GM21786 (cell line): Measurements from ENCODE around the gene SGMS1.
A peak's percentile ranks its signal among the peaks of the same experiment; 100 is the strongest.
"Not testable (repeated sequence)": the region's sequence is repeated elsewhere in the genome, so short reads cannot be mapped to it uniquely, and the experiment has no call there.

Experiments used
- ATAC-seq: cut with Tn5 transposase; IDR thresholded peaks from one replicate; pipeline ENCODE4 v1.9.1; 2021; ENCODE audit not compliant: unreplicated experiment

The SGMS1 gene

DNA sequence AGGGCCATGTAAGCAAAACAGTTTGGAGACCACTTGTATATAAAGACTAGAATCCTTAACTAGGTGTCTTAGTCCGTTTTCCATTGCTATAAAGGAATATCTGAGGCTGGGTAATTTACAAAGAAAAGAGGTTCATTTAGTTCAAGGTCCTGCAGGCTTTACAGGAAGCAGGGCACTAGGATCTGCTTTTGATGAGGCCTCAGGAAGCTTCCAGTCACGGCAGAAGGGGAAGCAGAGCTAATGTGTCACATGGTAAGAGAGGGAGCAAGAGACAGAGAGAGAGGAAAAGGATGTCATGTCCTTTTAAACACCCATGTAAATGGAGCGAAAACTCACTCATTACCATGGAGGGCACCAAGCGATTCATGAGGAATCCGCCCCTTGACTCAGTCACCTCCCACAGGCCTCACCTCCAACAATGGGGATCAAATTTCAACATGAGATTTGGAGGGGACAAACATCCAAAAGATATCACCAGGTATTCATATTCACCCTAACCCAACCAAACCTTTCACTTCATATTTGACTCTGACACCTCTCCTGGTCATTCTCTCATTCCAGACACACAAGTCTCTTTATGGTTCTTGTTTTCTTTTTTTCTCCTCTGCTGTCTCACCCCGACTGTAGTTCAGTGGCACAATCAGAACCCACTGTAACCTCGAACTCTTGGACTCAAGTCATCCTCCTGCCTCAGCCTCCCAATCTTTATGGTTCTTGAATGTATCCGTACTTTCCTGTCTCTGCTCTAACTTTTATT lies 342.4 kb downstream of the SGMS1 start:
- no peak for ATAC-seq

DNA sequence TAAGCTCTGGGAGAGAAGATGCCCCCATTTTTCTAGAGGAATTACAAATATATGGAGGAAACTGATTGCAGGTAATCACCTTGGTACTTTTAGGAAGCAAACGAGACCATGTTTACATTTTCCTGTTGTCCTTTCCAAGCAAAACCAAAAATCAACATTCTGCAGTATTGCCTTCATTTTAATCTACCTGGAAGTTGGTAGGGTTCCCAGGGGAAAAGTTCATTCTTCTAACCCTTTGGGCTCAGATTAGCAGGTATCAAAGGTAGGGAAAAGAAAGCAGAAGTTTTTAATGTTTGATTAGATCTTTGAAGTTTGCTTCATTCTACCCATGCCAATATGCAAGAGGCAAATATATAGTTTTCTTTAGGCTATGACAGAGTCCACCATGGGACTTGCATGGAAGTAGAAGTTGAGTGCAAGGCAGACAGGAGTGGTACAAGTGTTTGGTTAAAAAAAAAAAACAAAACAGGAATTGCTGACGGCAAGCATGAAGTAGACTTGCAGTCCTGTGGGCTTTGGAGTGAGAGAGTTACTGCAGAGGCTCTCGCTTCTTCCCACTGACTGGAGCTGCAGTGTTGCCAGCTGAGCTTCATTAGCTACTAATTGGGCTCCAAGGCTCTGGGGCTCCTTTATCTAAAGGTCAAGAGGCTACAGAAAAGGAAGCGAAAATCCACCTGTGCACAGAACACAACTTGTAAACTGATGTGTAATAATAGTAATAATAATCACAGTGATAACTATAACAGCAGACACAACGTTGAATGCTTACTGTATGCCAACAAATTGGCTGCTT lies 343.5 kb downstream of the SGMS1 start:
- no peak for ATAC-seq

DNA sequence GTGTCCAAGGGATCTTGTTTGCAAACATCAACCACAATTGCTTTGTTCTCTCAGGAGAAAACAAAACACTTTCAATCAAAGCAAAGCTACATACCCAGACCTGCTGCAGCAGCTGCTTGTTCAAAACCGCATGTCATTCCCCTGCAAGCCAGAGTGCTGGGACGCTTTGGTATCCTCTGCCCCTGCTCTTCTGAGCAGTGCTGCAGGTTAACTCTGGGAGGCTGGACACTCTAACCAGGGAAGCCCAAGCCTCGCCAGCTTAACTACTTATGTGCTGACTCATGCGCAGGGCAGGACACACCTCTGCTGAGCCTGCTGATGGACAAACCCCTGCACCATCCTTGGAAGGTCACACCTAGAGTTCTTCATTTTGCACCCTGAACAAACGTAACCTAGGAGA lies 344.3 kb downstream of the SGMS1 start:
- no peak for ATAC-seq

DNA sequence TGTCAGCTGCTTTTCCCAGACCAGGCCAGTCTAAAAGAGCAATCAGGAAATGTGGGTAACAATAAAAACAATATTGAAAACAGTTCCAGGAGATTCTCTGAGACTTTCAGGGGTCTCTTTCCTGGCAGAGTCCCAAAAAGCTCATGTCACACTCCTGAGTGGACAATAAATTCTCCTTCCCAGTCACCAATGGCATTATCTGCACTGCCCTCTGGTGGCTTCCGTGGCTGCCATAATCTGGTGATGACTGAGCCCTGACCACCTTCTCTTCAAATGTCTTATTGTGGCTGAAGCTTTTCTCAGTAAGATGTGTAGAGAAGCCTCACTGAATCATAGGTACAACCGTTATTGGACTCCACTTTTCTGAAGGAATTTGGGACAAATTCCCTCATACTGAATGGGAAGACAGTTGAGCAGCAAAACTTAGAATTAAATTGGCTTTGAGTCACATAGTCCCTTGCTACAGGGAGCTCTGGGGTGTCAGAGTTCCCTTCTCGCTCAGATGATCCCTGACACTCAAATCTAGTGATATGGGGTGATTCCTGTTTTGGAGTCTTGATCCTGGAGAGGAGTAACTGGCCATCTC lies 348.0 kb downstream of the SGMS1 start:
- peak; percentile 65 for ATAC-seq

DNA sequence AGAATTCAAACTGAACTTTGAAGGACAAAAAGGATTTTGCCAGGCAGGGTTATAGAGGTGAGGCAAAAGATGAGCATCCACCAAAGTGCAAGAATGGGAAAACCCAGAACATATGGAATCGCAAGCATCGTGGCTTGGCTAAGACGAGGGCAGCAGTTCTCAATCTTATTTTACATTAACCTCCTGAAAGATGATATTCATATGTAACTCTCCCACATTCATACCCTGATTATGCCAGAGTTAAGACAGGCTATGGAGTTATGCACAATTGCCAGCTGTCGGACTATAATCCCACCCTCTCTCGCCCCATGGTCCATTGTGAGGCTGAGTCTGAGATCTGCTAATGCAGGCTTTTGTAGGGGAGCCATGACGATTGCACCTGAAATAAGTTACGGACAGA lies 351.2 kb downstream of the SGMS1 start:
- no peak for ATAC-seq

DNA sequence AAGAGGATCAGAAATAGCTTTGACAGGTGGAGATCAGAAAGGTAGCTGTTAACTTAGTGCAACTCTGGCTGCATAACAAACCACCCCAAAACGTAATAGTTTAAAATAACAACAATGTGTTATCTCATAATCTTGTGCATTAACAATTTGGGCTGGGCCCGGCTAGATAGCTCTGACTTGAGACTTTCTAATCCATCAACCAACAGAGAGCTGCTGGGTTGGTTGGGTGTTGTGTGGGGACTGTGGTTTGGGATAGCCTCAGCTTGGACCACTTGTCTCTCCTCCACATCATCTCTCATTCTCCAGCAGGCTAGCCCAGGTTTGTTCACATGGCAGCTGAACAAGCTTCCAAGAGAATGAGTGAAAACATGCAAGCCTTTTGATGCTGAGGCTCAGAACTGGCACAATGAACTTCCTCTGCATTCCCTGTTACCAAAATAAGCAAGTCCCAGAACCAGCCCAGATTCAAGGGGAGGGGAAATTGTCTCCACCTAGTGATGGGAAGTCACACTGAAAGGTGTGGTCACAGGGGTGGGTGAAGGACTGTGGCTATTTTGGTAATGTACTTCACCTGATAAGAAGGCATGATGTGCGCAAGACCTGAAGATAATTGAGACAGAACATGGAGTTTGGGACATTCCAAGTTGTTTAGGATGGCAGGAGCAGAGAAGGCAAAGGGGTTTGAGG lies 352.0 kb downstream of the SGMS1 start:
- no peak for ATAC-seq

DNA sequence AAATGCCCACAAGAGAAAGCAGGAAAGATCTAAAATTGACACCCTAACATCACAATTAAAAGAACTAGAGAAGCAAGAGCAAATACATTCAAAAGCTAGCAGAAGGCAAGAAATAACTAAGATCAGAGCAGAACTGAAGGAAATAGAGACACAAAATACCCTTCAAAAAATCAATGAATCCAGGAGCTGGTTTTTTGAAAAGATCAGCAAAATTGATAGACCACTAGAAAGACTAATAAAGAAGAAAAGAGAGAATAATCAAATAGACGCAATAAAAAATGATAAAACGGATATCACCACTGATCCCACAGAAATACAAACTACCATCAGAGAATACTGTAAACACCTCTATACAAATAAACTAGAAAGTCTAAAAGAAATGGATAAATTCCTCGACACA lies 355.9 kb downstream of the SGMS1 start:
- ATAC-seq: not testable (repeated sequence)

DNA sequence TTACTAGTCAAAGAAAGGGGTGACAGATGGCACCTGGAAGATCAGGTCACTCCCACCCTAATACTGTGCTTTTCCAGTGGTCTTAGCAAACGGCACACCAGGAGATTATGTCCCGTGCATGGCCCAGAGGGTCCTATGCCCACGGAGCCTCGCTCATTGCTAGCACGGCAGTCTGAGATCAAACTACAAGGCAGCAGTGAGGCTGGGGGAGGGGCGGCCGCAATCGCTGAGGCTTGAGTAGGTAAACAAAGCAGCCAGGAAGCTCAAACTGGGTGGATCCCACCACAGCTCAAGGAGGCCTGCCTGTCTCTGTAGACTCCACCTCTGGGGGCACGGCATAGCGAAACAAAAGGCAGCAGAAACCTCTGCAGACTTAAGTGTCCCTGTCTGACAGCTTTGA lies 361.1 kb downstream of the SGMS1 start:
- ATAC-seq: not testable (repeated sequence)

DNA sequence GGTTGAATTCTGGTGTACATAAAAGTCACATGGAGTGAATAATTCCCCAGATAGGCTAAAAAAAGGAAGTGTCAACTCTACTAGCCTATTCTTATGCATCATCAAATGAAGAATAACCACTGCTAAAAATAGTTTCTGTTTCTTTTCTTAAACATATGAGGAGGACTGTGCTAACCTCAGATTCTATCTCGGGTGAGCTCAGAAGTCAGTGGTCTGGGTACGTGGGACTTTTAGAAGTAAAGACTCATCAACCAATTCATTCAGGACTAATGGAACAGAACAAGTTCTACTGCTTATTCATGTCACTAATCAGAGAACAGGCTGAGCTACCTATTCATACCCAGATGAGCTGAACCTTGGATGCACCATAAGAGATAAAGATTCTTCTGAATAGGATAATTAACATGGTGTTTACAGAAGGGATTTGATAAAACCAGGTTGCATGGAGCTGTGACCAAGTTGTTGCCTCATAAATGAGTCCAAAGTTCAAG lies 362.9 kb downstream of the SGMS1 start:
- peak; percentile 100 for ATAC-seq
